Keratinocyte (primary cell): ENCODE measurements around the gene NR2C2AP.

Experiments used
- CTCF ChIP-seq, 3 experiments: IDR thresholded peaks in 1 of 3; conservative IDR thresholded peaks in 1 of 3; optimal IDR thresholded peaks in 1 of 3; 2 replicates in 2 of 3; 3 replicates in 1 of 3; pipeline versions ENCODE3 to v1.5.1; 2011; ENCODE audit warnings: low read length in 3 of 3, mild to moderate bottlenecking in 3 of 3, moderate library complexity in 2 of 3, control low read depth in 1 of 3, inconsistent platforms in 1 of 3; ENCODE audit not compliant: insufficient read depth in 2 of 3; ENCODE audit errors: extremely low read depth in 1 of 3
- EZH2 ChIP-seq: IDR thresholded peaks from one replicate; pipeline ENCODE4 v1.6.1; 2012; ENCODE audit warnings: inconsistent platforms, mild to moderate bottlenecking, low read length, moderate library complexity

- no peak for TF ChIP-seq CTCF (optimal IDR thresholded peaks at IDR 0.05 in 1 of 3, IDR thresholded peaks at IDR 0.05 in 1 of 3, conservative IDR thresholded peaks at IDR 0.05 in 1 of 3; ENCODE audit: extremely low read depth in 1 of 3, insufficient read depth in 2 of 3, low read length in 3 of 3)
- no peak for TF ChIP-seq EZH2
These were observed 10.9 kb upstream of the NR2C2AP start for GRCh38 chr19:19214159-19214490.
